SH-SY5Y (cell line): ENCODE measurements around the gene CDK14.

ENCODE experiments used
- GATA2 ChIP-seq: IDR thresholded peaks from 2 replicates; pipeline ENCODE4 v1.6.1; 2011; ENCODE audit warnings: mild to moderate bottlenecking, low read depth, low read length
- GATA3 ChIP-seq: IDR thresholded peaks from 2 replicates; pipeline ENCODE4 v1.6.1; 2011; ENCODE audit warnings: low read depth, mild to moderate bottlenecking, low read length, moderate library complexity

- TF ChIP-seq GATA2 = no peak
- no peak for TF ChIP-seq GATA3
Observed at GRCh38 chr7:90951229-90951628, 355.1 kb downstream of the CDK14 start.
